ENCODE results near the gene FSTL3. TPM values are rescaled to one million over a fixed set of nuclear protein-coding genes. Genes with fewer than 3 reads are reported as not detected.

Gene FSTL3
- total RNA-seq, 1 donor, result 7.5 TPM

DNA sequence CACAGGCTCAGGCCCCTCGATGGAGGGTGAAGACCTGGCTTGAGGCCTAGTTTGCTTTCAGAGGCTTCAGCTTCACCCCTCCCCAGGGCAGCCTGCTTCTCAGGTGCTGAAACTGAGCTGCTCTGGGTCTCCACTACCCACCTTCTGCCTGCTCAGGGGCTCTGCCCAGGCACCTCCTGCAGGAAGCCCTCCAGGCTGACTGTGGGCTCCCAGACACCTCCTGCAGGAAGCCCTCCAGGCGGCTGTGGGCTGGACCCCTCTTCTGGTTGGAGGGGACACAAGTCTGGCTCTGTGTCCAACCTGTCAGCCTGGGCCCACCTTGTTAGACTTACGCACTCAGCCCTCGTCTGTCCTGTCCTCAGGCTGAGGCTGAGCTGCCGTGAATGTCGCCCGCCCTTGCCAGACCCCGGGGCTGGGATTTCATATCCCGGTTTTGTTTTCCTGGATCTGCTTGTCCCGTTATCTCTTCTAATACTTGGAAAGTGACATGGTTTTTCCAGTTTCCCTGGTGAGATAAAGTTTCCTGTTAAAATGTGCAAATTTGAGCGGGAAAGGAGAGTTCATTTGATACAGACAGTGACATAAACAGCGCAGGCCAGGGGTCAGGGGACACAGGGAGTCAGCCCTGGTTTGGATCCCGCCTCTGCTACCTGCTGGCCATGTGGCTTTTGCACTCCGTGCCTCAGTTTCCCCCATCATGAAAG is 53.9 kb downstream of the FSTL3 start:
- no peak for DNase-seq (ENCODE audit: low read depth in 2 of 3, low spot score in 2 of 3)

DNA sequence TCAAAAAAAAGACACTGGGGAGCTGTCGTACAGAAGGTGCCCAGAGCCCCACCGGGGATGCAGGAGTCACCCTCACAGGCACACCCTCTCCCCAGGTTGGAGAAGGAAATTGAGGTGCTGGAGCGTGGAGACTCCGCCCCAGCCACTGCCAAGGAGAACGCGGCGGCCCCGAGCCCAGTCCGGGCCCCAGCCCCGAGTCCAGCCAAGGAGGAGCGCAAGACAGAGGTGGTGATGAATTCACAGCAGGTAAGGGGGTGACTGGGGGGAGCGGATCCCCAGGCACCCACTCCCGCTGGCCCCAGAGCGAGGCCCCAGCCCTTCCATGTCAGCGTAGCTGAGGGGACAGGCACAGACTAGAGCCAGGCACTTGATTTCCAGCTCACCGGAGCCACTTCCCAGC is 54.8 kb downstream of the FSTL3 start:
- no peak for DNase-seq (ENCODE audit: low read depth in 2 of 3, low spot score in 2 of 3)

DNA sequence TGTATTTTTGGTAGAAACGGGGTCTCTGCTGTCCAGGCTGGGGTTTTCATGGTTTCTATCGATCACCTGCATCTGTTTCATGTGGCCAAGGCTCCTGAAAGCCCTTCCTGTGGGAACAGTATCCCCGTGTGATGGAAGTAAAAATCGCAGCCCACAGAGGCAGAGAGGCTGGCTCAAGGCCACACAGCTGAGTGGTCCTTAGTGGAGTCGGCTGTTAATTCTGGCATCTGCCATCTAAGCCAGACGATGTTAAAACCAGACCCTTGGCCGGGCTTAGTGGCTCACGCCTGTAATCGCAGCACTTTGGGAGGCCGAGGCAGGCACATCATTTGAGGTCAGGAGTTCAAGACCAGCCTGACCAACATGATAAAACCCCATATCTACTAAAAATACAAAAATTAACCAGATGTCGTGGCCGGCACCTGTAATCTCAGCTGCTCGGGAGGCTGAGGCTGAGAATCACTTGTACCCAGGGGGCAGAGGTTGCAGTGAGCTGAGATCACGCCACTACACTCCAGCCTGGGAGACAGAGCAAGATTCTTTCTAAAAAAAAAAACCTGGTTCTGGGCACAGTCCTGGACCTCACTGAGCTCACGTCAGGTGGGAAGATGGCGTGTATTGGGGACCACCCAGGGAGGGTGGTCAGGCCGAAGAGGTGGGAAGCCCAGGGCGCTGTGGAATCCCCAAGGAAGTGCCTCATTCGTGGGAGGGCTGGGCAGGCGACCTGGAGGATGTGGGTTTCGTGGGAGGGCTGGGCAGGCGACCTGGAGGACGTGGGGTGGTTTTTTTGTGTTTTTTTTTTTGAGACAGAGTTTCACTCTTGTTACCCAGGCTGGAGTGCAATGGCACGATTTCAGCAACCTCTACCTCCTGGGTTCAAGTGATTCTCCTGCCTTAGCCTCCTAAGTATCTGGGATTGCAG is 56.2 kb downstream of the FSTL3 start:
- DNase-seq (ENCODE audit: low read depth in 2 of 3, low spot score in 2 of 3), result no peak

Other genes with a start within 250 kb of the FSTL3 start
- gene SHC2, start 215.4 kb upstream of the FSTL3 start, total RNA-seq, result under 0.01 TPM
- gene MADCAM1, start 179.9 kb upstream of the FSTL3 start, total RNA-seq, result 0.27 TPM
- 59.0 TPM for gene TPGS1, start 168.9 kb upstream of the FSTL3 start, total RNA-seq
- gene CDC34, start 144.6 kb upstream of the FSTL3 start, total RNA-seq, result 49.3 TPM
- 0.27 TPM for gene GZMM, start 132.3 kb upstream of the FSTL3 start, total RNA-seq
- gene BSG, start 103.8 kb upstream of the FSTL3 start, total RNA-seq, result 254 TPM
- under 0.01 TPM for gene HCN2, start 86.5 kb upstream of the FSTL3 start, total RNA-seq
- 50.9 TPM for gene POLRMT, start 42.9 kb upstream of the FSTL3 start, total RNA-seq
- gene FGF22, start 36.5 kb upstream of the FSTL3 start, total RNA-seq, result under 0.01 TPM
- 50.1 TPM for gene RNF126, start 13.2 kb upstream of the FSTL3 start, total RNA-seq
- gene PRSS57, start 19.1 kb downstream of the FSTL3 start, total RNA-seq, result 829 TPM
- gene PALM, start 32.5 kb downstream of the FSTL3 start, total RNA-seq, result 15.6 TPM
- 0.27 TPM for gene MISP, start 74.7 kb downstream of the FSTL3 start, total RNA-seq
- 348 TPM for gene PTBP1, start 121.1 kb downstream of the FSTL3 start, total RNA-seq
- 5.9 TPM for gene PLPPR3, start 145.6 kb downstream of the FSTL3 start, total RNA-seq
- 5.4 TPM for gene AZU1, start 151.4 kb downstream of the FSTL3 start, total RNA-seq
- gene PRTN3, start 164.6 kb downstream of the FSTL3 start, total RNA-seq, result 34.7 TPM
- gene ELANE, start 175.9 kb downstream of the FSTL3 start, total RNA-seq, result 11.0 TPM
- gene CFD, start 183.3 kb downstream of the FSTL3 start, total RNA-seq, result 9.4 TPM
- gene MED16, start 216.8 kb downstream of the FSTL3 start, total RNA-seq, result 78.4 TPM
- not detected for gene RNU6-9, start 217.1 kb downstream of the FSTL3 start, total RNA-seq
- gene R3HDM4, start 236.8 kb downstream of the FSTL3 start, total RNA-seq, result 122 TPM
- 1.3 TPM for gene KISS1R, start 240.9 kb downstream of the FSTL3 start, total RNA-seq
- gene ARID3A, start 249.6 kb downstream of the FSTL3 start, total RNA-seq, result 37.2 TPM